GM23248 (cell line): ENCODE results near the gene GOLIM4. TPM values are rescaled to one million over a fixed set of nuclear protein-coding genes. Genes with fewer than 3 reads are reported as not detected.

ENCODE experiments used
- DNase-seq: peaks from one replicate; pipeline ENCODE4 v3.0.0-alpha.2; 2015
- H2AFZ ChIP-seq: fragments of 200-600 bp; sonication (generic); 2 replicates; pipeline ENCODE4 v1.6.1; 2016; ENCODE audit warnings: antibody characterized with exemption
- H3F3A ChIP-seq: fragments of 200-600 bp; sonication (generic); 2 replicates; pipeline ENCODE4 v1.6.1; 2016; ENCODE audit warnings: mild to moderate bottlenecking, antibody characterized with exemption, mixed run types; ENCODE audit not compliant: insufficient read depth
- H3K27ac ChIP-seq: fragments of 200-600 bp; sonication (generic); 2 replicates; pipeline ENCODE4 v1.5.1; 2016; ENCODE audit warnings: mild to moderate bottlenecking
- H3K27me3 ChIP-seq: fragments of 200-600 bp; sonication (generic); replicated peaks from 2 replicates; pipeline ENCODE4 v1.6.1; 2016; ENCODE audit warnings: mild to moderate bottlenecking; ENCODE audit not compliant: insufficient read depth
- H3K36me3 ChIP-seq: fragments of 200-600 bp; sonication (generic); 2 replicates; pipeline ENCODE4 v1.6.1; 2016; ENCODE audit warnings: low read depth, mild to moderate bottlenecking
- H3K4me1 ChIP-seq: fragments of 200-600 bp; sonication (generic); 2 replicates; pipeline ENCODE4 v1.6.1; 2016; ENCODE audit warnings: mild to moderate bottlenecking; ENCODE audit not compliant: insufficient read depth
- H3K4me2 ChIP-seq: fragments of 200-600 bp; sonication (generic); one replicate; pipeline ENCODE4 v1.6.1; 2016; ENCODE audit warnings: mild to moderate bottlenecking; ENCODE audit not compliant: unreplicated experiment
- H3K4me3 ChIP-seq: fragments of 200-600 bp; sonication (generic); 2 replicates; pipeline ENCODE4 v1.5.1; 2016; ENCODE audit warnings: mild to moderate bottlenecking
- H3K79me2 ChIP-seq: fragments of 200-600 bp; sonication (generic); 2 replicates; pipeline ENCODE4 v1.6.1; 2016; ENCODE audit warnings: mild to moderate bottlenecking; ENCODE audit not compliant: insufficient read depth
- H3K9ac ChIP-seq: fragments of 200-600 bp; sonication (generic); 2 replicates; pipeline ENCODE4 v1.6.1; 2016; ENCODE audit warnings: mild to moderate bottlenecking
- H3K9me2 ChIP-seq: fragments of 200-600 bp; sonication (generic); 2 replicates; pipeline ENCODE4 v1.6.1; 2016; ENCODE audit warnings: mixed run types, mild to moderate bottlenecking, moderate library complexity; ENCODE audit not compliant: insufficient read depth
- H3K9me3 ChIP-seq: fragments of 200-600 bp; sonication (generic); one replicate; pipeline ENCODE4 v1.6.1; 2017; ENCODE audit warnings: low read depth
- H4K20me1 ChIP-seq: fragments of 200-600 bp; sonication (generic); 2 replicates; pipeline ENCODE4 v1.6.0; 2016; ENCODE audit not compliant: insufficient read depth
- EZH2 ChIP-seq: fragments of 200-600 bp; sonication (generic); IDR thresholded peaks from 2 replicates; pipeline ENCODE4 v1.6.1; 2018; ENCODE audit warnings: antibody characterized with exemption, mild to moderate bottlenecking; ENCODE audit not compliant: insufficient read depth, poor library complexity, severe bottlenecking
- EZH2phosphoT487 ChIP-seq: fragments of 200-600 bp; sonication (generic); IDR thresholded peaks from 2 replicates; pipeline ENCODE4 v1.6.1; 2018; ENCODE audit warnings: antibody characterized with exemption, moderate library complexity, mild to moderate bottlenecking, low read depth; ENCODE audit not compliant: insufficient read depth
- WGBS, 2 experiments: methylation state at CpG; one replicate each; pipeline ENCODE4 v1.1.6; 2015 to 2017; ENCODE audit warnings: low lambda C conversion rate in 2 of 2, low coverage in 1 of 2; ENCODE audit errors: missing lambda C conversion rate in 2 of 2; 5-methylcytosine and 5-hydroxymethylcytosine counted together
- in situ Hi-C: fragments of 300-500 bp; cut with MboI; formaldehyde crosslinking; loops from 2 replicates; pipeline ENCODE4 v1.15.0; 2020
- polyA plus RNA-seq: library from polyadenylated mRNA; unstranded; fragments of >200 nt; fragmentation: Nextera tagmentation; extraction: Ambion mirVana; gene quantifications from 2 replicates; pipeline ENCODE4 v1.2.1, GENCODE V29; 2016
- total RNA-seq: library from RNA; depleted of rRNA; stranded (reverse); fragments of >200 nt; shearing (Covaris generic); gene quantifications from 2 replicates; pipeline ENCODE4 v1.2.3, GENCODE V29; 2014

GOLIM4 gene
- total and polyA plus RNA-seq, 2 experiments from 2014 or later, result 66.8 to 84.4 TPM

- Histone ChIP-seq H3K4me3 (no peak overlapping the region), H3F3A (no peaks in the 10 kb centered on the region), H2AFZ (no peak overlapping the region), H3K9ac (no peak overlapping the region), H3K27me3 (no peaks in the 10 kb centered on the region), H3K4me2 (no peak overlapping the region), H3K4me1 (no peaks in the 10 kb centered on the region), H3K36me3 (peaks cover 19% of the 10 kb centered on the region), H3K79me2 (peaks cover 43% of the 10 kb centered on the region), H3K9me3 (no peaks in the 10 kb centered on the region), H3K27ac (no peak overlapping the region), H3K9me2 (no peaks in the 10 kb centered on the region), H4K20me1 (no peaks in the 10 kb centered on the region)
- no peak for TF ChIP-seq EZH2
- TF ChIP-seq EZH2phosphoT487, result no peak
- WGBS, 2 experiments, result 76 to 78% methylated on average over 6 of the region's 6 CpGs
- peak; percentile 75 for DNase-seq
- in situ Hi-C loops, result no loop called here
Measured at GRCh38 chr3:168040607-168041208, 55.0 kb downstream of the GOLIM4 start.

- Histone ChIP-seq H3K4me1 (peaks cover 10% of the 10 kb centered on the region), H3K9ac (no peak overlapping the region), H3K4me3 (no peak overlapping the region), H3K27me3 (no peaks in the 10 kb centered on the region), H4K20me1 (no peaks in the 10 kb centered on the region), H2AFZ (no peak overlapping the region), H3K79me2 (peaks cover 19% of the 10 kb centered on the region), H3K9me2 (no peaks in the 10 kb centered on the region), H3K9me3 (no peaks in the 10 kb centered on the region), H3F3A (peaks cover 20% of the 10 kb centered on the region), H3K4me2 (no peak overlapping the region), H3K36me3 (peaks cover 19% of the 10 kb centered on the region), H3K27ac (no peak overlapping the region)
- WGBS, 2 experiments, result 54 to 58% methylated on average over 2 of the region's 2 CpGs
- DNase-seq, result no peak
- TF ChIP-seq EZH2phosphoT487, result no peak
- no peak for TF ChIP-seq EZH2
- in situ Hi-C loops, result loop anchor here (10.0 kb wide), 1 partner anchor 102 kb away; no protein-coding TSS in a partner anchor
Measured at GRCh38 chr3:168037020-168037419, 58.7 kb downstream of the GOLIM4 start.

- peaks cover 20% of the 10 kb centered on the region for H3F3A ChIP-seq
- WGBS, 2 experiments, result 91 to 93% methylated on average over 4 of the region's 4 CpGs
- no peaks in the 10 kb centered on the region for H3K9me2 ChIP-seq
- TF ChIP-seq EZH2 (no peak), EZH2phosphoT487 (no peak)
- peaks cover 23% of the 10 kb centered on the region for H3K79me2 ChIP-seq
- DNase-seq, result no peak
- H3K4me1 ChIP-seq, result peaks cover 10% of the 10 kb centered on the region
- in situ Hi-C loops, result loop anchor here (10.0 kb wide), 1 partner anchor 102 kb away; no protein-coding TSS in a partner anchor
- no peak overlapping the region for H3K27ac ChIP-seq
- no peak overlapping the region for H3K4me2 ChIP-seq
- H3K9me3 ChIP-seq, result no peaks in the 10 kb centered on the region
- H3K36me3 ChIP-seq, result peaks cover 23% of the 10 kb centered on the region
- no peaks in the 10 kb centered on the region for H4K20me1 ChIP-seq
- H2AFZ ChIP-seq, result no peak overlapping the region
- no peaks in the 10 kb centered on the region for H3K27me3 ChIP-seq
- H3K9ac ChIP-seq, result no peak overlapping the region
- no peak overlapping the region for H3K4me3 ChIP-seq
Measured at GRCh38 chr3:168036619-168037018, 59.1 kb downstream of the GOLIM4 start.

GRCh38 chr3:168034152-168034928 is 61.4 kb downstream of the GOLIM4 start:
- no peak overlapping the region for H3K27ac ChIP-seq

More at GRCh38 chr3:168034152-168034928, 61.4 kb downstream of the GOLIM4 start:
- Histone ChIP-seq H3K4me2 (no peak overlapping the region), H3K9me3 (no peaks in the 10 kb centered on the region), H3K9me2 (no peaks in the 10 kb centered on the region), H3F3A (peaks cover 20% of the 10 kb centered on the region), H3K4me1 (peaks cover 10% of the 10 kb centered on the region), H3K79me2 (peaks cover 32% of the 10 kb centered on the region), H3K9ac (no peak overlapping the region), H2AFZ (no peak overlapping the region), H4K20me1 (no peaks in the 10 kb centered on the region), H3K36me3 (peaks cover 35% of the 10 kb centered on the region), H3K27me3 (no peaks in the 10 kb centered on the region), H3K4me3 (no peak overlapping the region)
- TF ChIP-seq EZH2, result no peak
- no peak for TF ChIP-seq EZH2phosphoT487
- WGBS, 2 experiments, result 73 to 77% methylated on average over 5 of the region's 5 CpGs
- peak; percentile 89 for DNase-seq
- in situ Hi-C loops, result loop anchor here (10.0 kb wide), 1 partner anchor 100 kb away; no protein-coding TSS in a partner anchor
